Endothelial cell (in vitro differentiated cells): ENCODE results near the gene LRCOL1. TPM values are rescaled to one million over a fixed set of nuclear protein-coding genes. Genes with fewer than 3 reads are reported as not detected.

Experiments used
- DNase-seq: peaks from one replicate; pipeline ENCODE4 v3.0.0; 2021; ENCODE audit warnings: low spot score
- H3K27ac Mint-ChIP-seq: one replicate; pipeline ENCODE4 v1.8.0; 2021; ENCODE audit warnings: mixed read lengths, inconsistent platforms; ENCODE audit not compliant: unreplicated experiment
- H3K27me3 Mint-ChIP-seq: one replicate; pipeline ENCODE4 v1.8.0; 2021; ENCODE audit warnings: mild to moderate bottlenecking, moderate library complexity, mixed read lengths, inconsistent platforms; ENCODE audit not compliant: unreplicated experiment
- H3K36me3 Mint-ChIP-seq: one replicate; pipeline ENCODE4 v1.8.0; 2021; ENCODE audit warnings: mild to moderate bottlenecking, low read depth, mixed read lengths, inconsistent platforms; ENCODE audit not compliant: unreplicated experiment
- H3K4me1 Mint-ChIP-seq: one replicate; pipeline ENCODE4 v1.8.0; 2021; ENCODE audit warnings: mild to moderate bottlenecking, mixed read lengths, inconsistent platforms; ENCODE audit not compliant: unreplicated experiment
- H3K4me3 Mint-ChIP-seq: one replicate; pipeline ENCODE4 v1.8.0; 2021; ENCODE audit warnings: mild to moderate bottlenecking, mixed read lengths, inconsistent platforms; ENCODE audit not compliant: unreplicated experiment
- H3K9me3 Mint-ChIP-seq: one replicate; pipeline ENCODE4 v1.8.0; 2021; ENCODE audit warnings: mixed read lengths, inconsistent platforms; ENCODE audit not compliant: unreplicated experiment
- total RNA-seq: library from RNA; stranded (reverse); fragmentation: NEBNext Ultra II Directional; extraction: Animal tissue kit (Norgen Biotek cat#: 25700); gene quantifications from one replicate; pipeline ENCODE4 v1.2.1, GENCODE V29; 2021; ENCODE audit not compliant: unreplicated experiment
- TF ChIP-seq, protein P1 (sequence below): fragments of 200-600 bp; sonication (generic); IDR thresholded peaks from one replicate; pipeline ENCODE4 v1.5.0; 2021; ENCODE audit warnings: antibody characterized with exemption; ENCODE audit not compliant: unreplicated experiment

LRCOL1 gene
- total RNA-seq, 1 donor from 2014 or later, result not detected

DNA sequence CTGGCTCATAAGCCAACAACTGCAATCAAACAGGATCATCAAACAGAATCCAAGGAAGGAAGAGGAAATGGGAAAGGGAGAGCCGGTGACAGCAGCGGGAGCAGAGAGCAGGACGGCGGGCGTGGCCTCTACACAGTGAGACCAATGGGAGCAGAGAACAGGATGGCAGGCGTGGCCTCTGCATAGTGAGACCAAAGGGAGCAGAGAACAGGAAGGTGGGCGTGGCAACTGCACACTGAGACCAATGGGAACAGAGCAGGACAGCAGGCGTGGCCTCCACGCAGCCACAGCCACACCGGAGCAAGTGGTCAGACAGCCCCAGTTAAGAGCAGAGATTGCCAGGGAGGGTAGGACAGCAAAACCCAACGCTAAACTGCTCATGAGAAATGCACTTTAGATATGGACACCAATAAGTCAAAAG is 16.4 kb downstream of the LRCOL1 start:
- peak overlapping the region; percentile 28 for H3K4me3 Mint-ChIP-seq
- no peaks in the 10 kb centered on the region for H3K9me3 Mint-ChIP-seq

GRCh38 chr12:132593521-132593920 is 16.9 kb downstream of the LRCOL1 start:
- TF ChIP-seq, protein P1, sequence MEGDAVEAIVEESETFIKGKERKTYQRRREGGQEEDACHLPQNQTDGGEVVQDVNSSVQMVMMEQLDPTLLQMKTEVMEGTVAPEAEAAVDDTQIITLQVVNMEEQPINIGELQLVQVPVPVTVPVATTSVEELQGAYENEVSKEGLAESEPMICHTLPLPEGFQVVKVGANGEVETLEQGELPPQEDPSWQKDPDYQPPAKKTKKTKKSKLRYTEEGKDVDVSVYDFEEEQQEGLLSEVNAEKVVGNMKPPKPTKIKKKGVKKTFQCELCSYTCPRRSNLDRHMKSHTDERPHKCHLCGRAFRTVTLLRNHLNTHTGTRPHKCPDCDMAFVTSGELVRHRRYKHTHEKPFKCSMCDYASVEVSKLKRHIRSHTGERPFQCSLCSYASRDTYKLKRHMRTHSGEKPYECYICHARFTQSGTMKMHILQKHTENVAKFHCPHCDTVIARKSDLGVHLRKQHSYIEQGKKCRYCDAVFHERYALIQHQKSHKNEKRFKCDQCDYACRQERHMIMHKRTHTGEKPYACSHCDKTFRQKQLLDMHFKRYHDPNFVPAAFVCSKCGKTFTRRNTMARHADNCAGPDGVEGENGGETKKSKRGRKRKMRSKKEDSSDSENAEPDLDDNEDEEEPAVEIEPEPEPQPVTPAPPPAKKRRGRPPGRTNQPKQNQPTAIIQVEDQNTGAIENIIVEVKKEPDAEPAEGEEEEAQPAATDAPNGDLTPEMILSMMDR, result no peak
- DNase-seq, result no peak
- H3K9me3 Mint-ChIP-seq, result no peaks in the 10 kb centered on the region
- no peak overlapping the region for H3K27ac Mint-ChIP-seq
- peaks cover 11% of the 10 kb centered on the region for H3K36me3 Mint-ChIP-seq
- peaks cover 9% of the 10 kb centered on the region for H3K27me3 Mint-ChIP-seq
- peak overlapping the region; percentile 28 for H3K4me3 Mint-ChIP-seq
- peaks cover 13% of the 10 kb centered on the region for H3K4me1 Mint-ChIP-seq

More for the DNA sequence above, 16.4 kb downstream of the LRCOL1 start:
- Mint-ChIP-seq H3K27ac (no peak overlapping the region), H3K27me3 (peaks cover 14% of the 10 kb centered on the region), H3K4me1 (peaks cover 17% of the 10 kb centered on the region), H3K36me3 (peaks cover 11% of the 10 kb centered on the region)
- DNase-seq, result peak; percentile 70
- TF ChIP-seq, protein P1, result no peak

GRCh38 chr12:132593071-132593470 is 17.3 kb downstream of the LRCOL1 start:
- no peak for DNase-seq
- Mint-ChIP-seq H3K9me3 (no peaks in the 10 kb centered on the region), H3K27ac (no peak overlapping the region), H3K36me3 (peaks cover 11% of the 10 kb centered on the region), H3K4me3 (no peak overlapping the region), H3K4me1 (peaks cover 13% of the 10 kb centered on the region), H3K27me3 (peaks cover 9% of the 10 kb centered on the region)
- TF ChIP-seq, protein P1, result no peak

DNA sequence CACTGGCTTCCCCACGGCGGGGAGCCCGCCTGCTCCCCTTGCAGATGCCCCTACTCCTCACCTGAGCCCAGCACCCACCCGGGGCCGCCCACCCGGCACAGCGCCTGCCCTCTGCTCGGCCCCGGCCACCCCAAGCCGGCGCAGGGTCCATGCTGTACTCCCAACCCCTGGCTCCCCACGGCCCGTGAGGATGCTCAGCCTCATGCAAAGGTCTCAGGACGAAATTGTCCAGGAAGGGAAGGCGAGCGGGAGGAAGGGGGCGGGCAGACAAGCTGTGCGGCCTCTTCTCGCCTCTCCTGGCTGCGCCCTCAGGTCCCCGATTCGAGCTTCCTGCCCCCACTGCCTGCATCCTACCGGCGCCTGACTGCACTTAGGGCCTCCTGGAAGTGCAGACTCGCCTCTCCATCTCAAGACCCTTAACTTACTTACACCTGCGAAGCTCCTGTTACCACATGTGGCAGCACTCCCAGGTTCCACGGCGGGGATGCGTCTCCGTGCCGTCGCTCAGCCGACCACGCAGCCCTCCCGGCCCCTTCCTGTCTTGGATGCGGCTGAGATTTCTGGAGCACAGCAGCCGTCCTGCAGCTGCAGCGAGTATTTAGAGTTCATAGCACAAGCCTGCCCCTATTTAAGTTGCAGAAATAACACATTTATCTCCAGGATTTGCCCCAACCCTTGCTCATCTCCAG is 18.0 kb downstream of the LRCOL1 start:
- Mint-ChIP-seq H3K9me3 (no peaks in the 10 kb centered on the region), H3K4me3 (no peak overlapping the region)

More for the DNA sequence above, 18.0 kb downstream of the LRCOL1 start:
- Mint-ChIP-seq H3K36me3 (peaks cover 8% of the 10 kb centered on the region), H3K27ac (no peak overlapping the region), H3K4me1 (peaks cover 9% of the 10 kb centered on the region), H3K27me3 (peaks cover 6% of the 10 kb centered on the region)
- TF ChIP-seq, protein P1, result no peak
- no peak for DNase-seq
